H7 (cell line): ENCODE results near the gene ASB8. TPM values are rescaled to one million over a fixed set of nuclear protein-coding genes. Genes with fewer than 3 reads are reported as not detected.
"Not testable (repeated sequence)": the region's sequence is repeated elsewhere in the genome, so short reads cannot be mapped to it uniquely, and the experiment has no call there.

Experiments used
- DNase-seq: peaks from one replicate; pipeline ENCODE4 v3.0.0; 2012
- H3K27me3 ChIP-seq: 2 replicates; pipeline ENCODE4 v1.6.0; 2011; ENCODE audit warnings: mild to moderate bottlenecking, low read length; ENCODE audit not compliant: control insufficient read depth, insufficient read depth
- H3K36me3 ChIP-seq: replicated peaks from 2 replicates; pipeline ENCODE4 v1.5.1; 2011; ENCODE audit warnings: low read length; ENCODE audit not compliant: control insufficient read depth, insufficient read depth
- H3K4me3 ChIP-seq: 2 replicates; pipeline ENCODE4 v1.5.1; 2011; ENCODE audit warnings: low read depth, mild to moderate bottlenecking, control low read depth, low read length, moderate library complexity; ENCODE audit not compliant: insufficient read depth
- total RNA-seq: library from RNA; depleted of rRNA; stranded (reverse); fragments of >200 nt; shearing (Covaris generic); gene quantifications from 2 replicates; pipeline ENCODE4 v1.2.3, GENCODE V29; 2014; rRNA removed

The ASB8 gene
- total RNA-seq, 1 experiment from 2014 or later, result 7.5 TPM

DNA sequence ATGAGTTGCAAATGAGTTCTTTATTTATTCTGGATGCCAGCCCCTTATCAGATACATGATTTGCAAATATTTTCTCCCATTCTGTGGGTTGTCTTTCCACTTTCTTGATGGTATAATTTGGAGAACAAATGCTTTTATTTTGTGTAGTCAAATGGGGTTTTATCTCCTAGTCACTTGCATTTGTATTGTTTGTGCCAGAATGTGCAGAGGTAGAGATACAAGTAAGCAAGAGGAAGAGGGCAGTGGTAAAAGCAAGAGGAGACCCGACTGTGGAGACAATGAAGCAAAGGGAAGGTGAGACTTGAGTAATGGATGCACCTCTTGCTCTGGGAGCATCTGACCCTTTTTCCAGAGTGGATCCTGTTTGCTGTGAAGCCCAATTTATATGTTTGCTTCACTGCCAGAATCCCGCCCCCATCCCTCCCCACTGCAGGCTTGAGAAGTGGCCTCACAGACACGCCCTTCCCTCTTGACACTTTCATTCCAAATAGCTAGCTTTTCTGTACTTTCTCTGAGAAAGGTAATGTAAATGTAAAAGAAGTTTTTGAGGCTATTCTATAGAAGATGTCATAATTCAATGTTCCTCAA, 38.9 kb downstream of the ASB8 start:
- Histone ChIP-seq H3K27me3 (no peaks in the 10 kb centered on the region; the same call in 1 of the 2 replicates), H3K4me3 (no peak overlapping the region), H3K36me3 (peaks cover 6% of the 10 kb centered on the region)
- peak; percentile 16 for DNase-seq

GRCh38 chr12:48115957-48116356, 41.4 kb downstream of the ASB8 start:
- no peak overlapping the region for H3K4me3 ChIP-seq
- no peak for DNase-seq
- H3K36me3 ChIP-seq, result no peaks in the 10 kb centered on the region
- H3K27me3 ChIP-seq, result no peaks in the 10 kb centered on the region; the same call in 1 of the 2 replicates

- DNase-seq, H3K36me3 ChIP-seq, H3K27me3 ChIP-seq, H3K4me3 ChIP-seq: not testable (repeated sequence)
These were observed 46.0 kb downstream of the ASB8 start for GRCh38 chr12:48111312-48111693.

GRCh38 chr12:48110691-48111311, 46.5 kb downstream of the ASB8 start:
- H3K36me3 ChIP-seq, result no peaks in the 10 kb centered on the region
- H3K27me3 ChIP-seq, result peaks cover 1% of the 10 kb centered on the region
- H3K4me3 ChIP-seq, result no peak overlapping the region
- no peak for DNase-seq

GRCh38 chr12:48109424-48109823, 47.9 kb downstream of the ASB8 start:
- Histone ChIP-seq H3K27me3 (peaks cover 1% of the 10 kb centered on the region; the same call in 1 of the 2 replicates), H3K4me3 (no peak overlapping the region), H3K36me3 (no peaks in the 10 kb centered on the region)
- DNase-seq, result no peak

DNA sequence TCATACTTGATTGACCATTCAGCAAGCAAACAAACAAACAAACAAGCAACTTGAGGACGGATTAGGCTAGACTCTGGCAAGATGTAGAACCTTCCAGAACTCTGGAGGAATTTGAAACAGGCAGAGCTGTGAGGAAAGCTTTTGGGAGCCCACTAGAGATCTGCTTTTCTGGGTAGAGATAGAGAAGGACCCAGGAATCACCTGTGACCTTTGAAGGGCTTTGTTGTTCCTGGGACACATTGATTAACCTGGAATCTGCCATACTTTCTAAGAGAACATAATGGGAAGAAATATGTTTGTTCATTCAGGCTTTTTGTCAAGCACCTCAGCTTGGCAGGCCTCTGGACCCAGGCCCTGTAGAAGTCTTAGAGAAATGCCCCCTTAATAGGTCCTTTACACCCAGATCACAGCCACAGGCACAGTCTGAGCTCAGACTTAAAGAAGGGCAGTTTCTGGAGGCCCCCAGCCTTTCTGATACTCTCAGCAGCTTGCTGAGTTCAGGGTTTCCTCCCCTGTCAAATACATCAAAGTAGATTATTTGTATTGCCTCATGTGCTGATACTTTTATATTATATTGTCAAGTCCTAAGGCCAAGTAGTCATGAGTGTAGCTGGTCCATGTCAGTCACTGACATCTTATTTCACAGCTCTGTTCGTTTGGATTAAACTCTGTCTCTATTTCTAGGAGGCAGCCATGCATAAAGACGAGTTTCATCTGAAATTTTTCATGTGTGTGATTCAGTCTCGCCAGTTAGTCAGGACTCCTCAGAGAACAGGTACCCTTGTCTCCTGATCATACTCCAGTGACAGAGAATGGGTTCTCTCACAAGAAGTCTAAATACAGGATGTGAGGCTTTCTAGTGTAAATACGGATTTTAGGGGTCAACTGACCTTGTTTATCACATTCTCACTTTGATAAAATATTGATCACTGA, 50.4 kb downstream of the ASB8 start:
- Histone ChIP-seq H3K36me3 (no peaks in the 10 kb centered on the region), H3K27me3 (peaks cover 1% of the 10 kb centered on the region; the same call in 1 of the 2 replicates), H3K4me3 (peak overlapping the region; percentile 71; the same call in 1 of the 2 replicates)
- DNase-seq, result no peak

- no peaks in the 10 kb centered on the region for H3K36me3 ChIP-seq
- peaks cover 1% of the 10 kb centered on the region; the same call in 1 of the 2 replicates for H3K27me3 ChIP-seq
- H3K4me3 ChIP-seq, result peak within 1 kb of the TSS; percentile 71
- peak; percentile 93 for DNase-seq
These were observed 51.2 kb downstream of the ASB8 start, which contains the start of gene SENP1 for GRCh38 chr12:48105867-48106680. TSS of gene SENP1 (minus strand) at chr12:48106079. CDS start at chr12:48101472, 4,607 bp downstream.

GRCh38 chr12:48105321-48105866, 51.9 kb downstream of the ASB8 start:
- Histone ChIP-seq H3K27me3 (peaks cover 1% of the 10 kb centered on the region; the same call in 1 of the 2 replicates), H3K4me3 (peak overlapping the region; percentile 71), H3K36me3 (no peaks in the 10 kb centered on the region)
- no peak for DNase-seq

DNA sequence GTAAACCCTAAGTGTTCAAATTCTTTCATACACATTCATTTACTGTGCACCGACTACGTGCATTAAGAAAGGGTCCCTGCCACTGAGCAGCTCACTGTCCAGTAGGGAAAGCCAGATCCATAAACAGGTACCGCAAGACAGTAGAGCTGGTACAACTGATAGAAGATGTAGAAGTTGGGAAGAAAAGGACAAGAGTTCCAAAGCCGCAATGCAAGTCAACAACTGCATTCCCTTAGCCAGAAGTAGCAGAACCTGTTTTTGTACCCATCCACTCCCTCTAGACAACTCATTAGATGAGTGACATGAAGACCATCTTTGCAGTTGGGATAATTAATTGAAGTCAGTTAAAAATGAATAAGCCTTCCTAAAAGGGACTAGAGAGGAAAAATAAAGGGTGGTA, 52.8 kb downstream of the ASB8 start:
- peak; percentile 8 for DNase-seq
- Histone ChIP-seq H3K4me3 (no peak overlapping the region; the same call in 1 of the 2 replicates), H3K27me3 (peaks cover 1% of the 10 kb centered on the region; the same call in 1 of the 2 replicates), H3K36me3 (no peaks in the 10 kb centered on the region; the same call in 1 of the 2 replicates)

Other genes with a start within 250 kb of the ASB8 start
- 13.4 and 15.6 TPM in 2 replicates for gene TMEM106C, start 193.9 kb downstream of the ASB8 start, total RNA-seq
- 2.0 and 4.6 TPM in 2 replicates for gene COL2A1, start 153.0 kb downstream of the ASB8 start, total RNA-seq
- gene SENP1, start 51.4 kb downstream of the ASB8 start, total RNA-seq, result 26.7 and 27.0 TPM in 2 replicates
- gene PFKM, start 38.2 kb downstream of the ASB8 start, total RNA-seq, result 61.5 and 70.2 TPM in 2 replicates
- gene CCDC184, start 26.1 kb upstream of the ASB8 start, total RNA-seq, result 0.07 and 0.17 TPM in 2 replicates
- not detected in 2 replicates for gene OR10AD1, start 45.8 kb upstream of the ASB8 start, total RNA-seq
- gene ZNF641, start 193.4 kb upstream of the ASB8 start, total RNA-seq, result 3.4 and 4.3 TPM in 2 replicates